GM19438 (cell line): ENCODE data around the gene PRMT9.
A peak's percentile ranks its signal among the peaks of the same experiment; 100 is the strongest.

Experiments
- ATAC-seq: cut with Tn5 transposase; IDR thresholded peaks from one replicate; pipeline ENCODE4 v1.9.1; 2021; ENCODE audit warnings: low read depth; ENCODE audit not compliant: unreplicated experiment

PRMT9 gene

GRCh38 chr4:147683717-147684700 lies at the start of gene PRMT9:
Gene PRMT9, minus strand, starts transcription at chr4:147684163. Its CDS starts 176 bp downstream, at chr4:147683987.
- ATAC-seq = peak; percentile 99

- peak; percentile 35 for ATAC-seq
Measured at GRCh38 chr4:147732518-147733235, 48.7 kb upstream of the PRMT9 start.

- peak; percentile 59 for ATAC-seq
Measured at GRCh38 chr4:147731580-147732517, 47.9 kb upstream of the PRMT9 start, which contains the start of gene ARHGAP10. Gene ARHGAP10, plus strand, starts transcription at chr4:147732088. Its CDS starts 214 bp downstream, at chr4:147732302.

GRCh38 chr4:147730333-147730732 lies 46.4 kb upstream of the PRMT9 start:
- no peak for ATAC-seq

- ATAC-seq = no peak
Measured at GRCh38 chr4:147727476-147728028, 43.6 kb upstream of the PRMT9 start.

- ATAC-seq = no peak
Measured at GRCh38 chr4:147725673-147726072, 41.7 kb upstream of the PRMT9 start.

GRCh38 chr4:147724468-147725201 lies 40.7 kb upstream of the PRMT9 start:
- no peak for ATAC-seq

- no peak for ATAC-seq
Measured at GRCh38 chr4:147723326-147723725, 39.4 kb upstream of the PRMT9 start.

GRCh38 chr4:147717878-147718277 lies 33.9 kb upstream of the PRMT9 start:
- peak; percentile 90 for ATAC-seq

- ATAC-seq = no peak
Measured at GRCh38 chr4:147714575-147715401, 30.8 kb upstream of the PRMT9 start.

GRCh38 chr4:147709999-147710398 lies 26.0 kb upstream of the PRMT9 start:
- no peak for ATAC-seq

GRCh38 chr4:147707892-147708672 lies 24.1 kb upstream of the PRMT9 start:
- ATAC-seq = peak; percentile 50

- no peak for ATAC-seq
Measured at GRCh38 chr4:147704846-147705245, 20.9 kb upstream of the PRMT9 start.

GRCh38 chr4:147696866-147697265 lies 12.9 kb upstream of the PRMT9 start:
- ATAC-seq = no peak

- ATAC-seq = no peak
Measured at GRCh38 chr4:147693218-147693617, 9.3 kb upstream of the PRMT9 start.

- no peak for ATAC-seq
Measured at GRCh38 chr4:147691820-147692219, 7.9 kb upstream of the PRMT9 start.

GRCh38 chr4:147689067-147689466 lies 5.1 kb upstream of the PRMT9 start:
- ATAC-seq = no peak

- no peak for ATAC-seq
Measured at GRCh38 chr4:147683188-147683591, 773 bp downstream of the PRMT9 start.
